HepG2 (cell line): ENCODE data around the gene C22orf39. TPM values are rescaled to one million over a fixed set of nuclear protein-coding genes. Genes with fewer than 3 reads are reported as not detected.

Experiments used
- ATAC-seq: fragments of 200-7000 bp; cut with Tn5 transposase; 3 replicates; pipeline ENCODE4 v1.9.1; 2020; ENCODE audit warnings: mild to moderate bottlenecking, moderate library complexity
- BruUV-seq: library from RNA; stranded (reverse); fragments of 400-500 nt; replicated peaks from 2 replicates; lab custom pipeline; 2021; lab: Mats Ljungman, UMichigan
- CTCF ChIA-PET: fragments of 300-600 bp; formaldehyde crosslinking; extraction: SDS; loops from one replicate; lab custom pipeline; 2021; ENCODE audit warnings: low total read pairs, inconsistent platforms, low intra/inter-chr PET ratio; lab: Yijun Ruan, JAX
- POLR2A ChIA-PET: fragments of 350-600 bp; sonication (Branson Sonifier 250); formaldehyde crosslinking; loops from one replicate; lab custom pipeline; 2020; ENCODE audit warnings: antibody characterized with exemption, inconsistent platforms; lab: Yijun Ruan, JAX
- DNase-seq: peaks from one replicate; pipeline ENCODE4 v3.0.0-alpha.2; 2015; ENCODE audit warnings: low spot score
- FAIRE-seq: peaks from 3 replicates; lab custom pipeline; 2011; peaks lifted over from hg19 to GRCh38; lab: Jason Lieb, UNC
- H2AFZ ChIP-seq: one replicate; pipeline ENCODE4 v1.6.1; 2011; ENCODE audit warnings: low read length, inconsistent platforms
- H3K27ac ChIP-seq: fragments of 300-600 bp; 3 replicates; pipeline ENCODE4 v1.8.0; 2011; ENCODE audit warnings: mixed run types, mild to moderate bottlenecking, mixed read lengths, low read length, inconsistent platforms; ENCODE audit not compliant: insufficient read depth; ENCODE audit errors: extremely low read length
- H3K27me3 ChIP-seq, 2 experiments: fragments of 200-600 bp in 1 of 2; 2 replicates in 1 of 2; 3 replicates in 1 of 2; pipeline versions ENCODE4 v1.6.0 to v1.8.0; 2011; ENCODE audit warnings: low read length in 2 of 2, mild to moderate bottlenecking in 2 of 2, moderate library complexity in 2 of 2, inconsistent platforms in 1 of 2; ENCODE audit not compliant: insufficient read depth in 2 of 2, control insufficient read depth in 1 of 2
- H3K36me3 ChIP-seq, 2 experiments: fragments of 200-600 bp in 1 of 2; replicated peaks in 1 of 2; 2 replicates in 1 of 2; 3 replicates in 1 of 2; pipeline versions ENCODE4 v1.5.1 to v1.8.0; 2011; ENCODE audit warnings: low read length in 2 of 2, inconsistent platforms in 1 of 2; ENCODE audit not compliant: insufficient read depth in 2 of 2, control insufficient read depth in 1 of 2
- H3K4me1 ChIP-seq: 2 replicates; pipeline ENCODE4 v1.5.1; 2012; ENCODE audit warnings: low read length, inconsistent platforms; ENCODE audit not compliant: insufficient read depth
- H3K4me2 ChIP-seq: 2 replicates; pipeline ENCODE4 v1.6.0; 2011; ENCODE audit warnings: low read depth, low read length, inconsistent platforms
- H3K4me3 ChIP-seq, 3 experiments: fragments of 200-600 bp in 1 of 3; sonication (generic), shearing (Covaris generic) in 1 of 3; replicated peaks in 1 of 3; 2 replicates each; pipeline ENCODE4 v1.5.1; 2011 to 2016; ENCODE audit warnings: low read length in 3 of 3, inconsistent platforms in 2 of 3, low read depth in 2 of 3, mild to moderate bottlenecking in 2 of 3, control low read depth in 1 of 3, mixed read lengths in 1 of 3; ENCODE audit not compliant: insufficient read depth in 1 of 3
- H3K79me2 ChIP-seq: one replicate; pipeline ENCODE4 v1.6.1; 2011; ENCODE audit warnings: low read length, inconsistent platforms; ENCODE audit not compliant: insufficient read depth
- H3K9ac ChIP-seq: 2 replicates; pipeline ENCODE4 v1.6.0; 2011; ENCODE audit warnings: mild to moderate bottlenecking, low read depth, low read length, inconsistent platforms; ENCODE audit not compliant: insufficient read depth
- H3K9me3 ChIP-seq: 2 replicates; pipeline ENCODE4 v1.5.1; 2012; ENCODE audit warnings: mild to moderate bottlenecking, low read length
- H4K20me1 ChIP-seq: 2 replicates; pipeline ENCODE4 v1.6.0; 2011; ENCODE audit warnings: inconsistent platforms, mild to moderate bottlenecking, low read length, moderate library complexity; ENCODE audit not compliant: insufficient read depth
- CCDC6 ChIP-seq: sonication (generic); formaldehyde crosslinking; IDR thresholded peaks from 2 replicates; pipeline ENCODE4 v1.8.1; 2022; ENCODE audit warnings: mild to moderate bottlenecking, missing genetic modification reagents, moderate library complexity
- ETV6 ChIP-seq: sonication (generic); formaldehyde crosslinking; conservative IDR thresholded peaks from 2 replicates; pipeline ENCODE4 v1.4.0; 2020; ENCODE audit warnings: missing genetic modification reagents
- HMG20A ChIP-seq: IDR thresholded peaks from 2 replicates; pipeline ENCODE4 v1.6.1; 2016; ENCODE audit warnings: borderline replicate concordance
- IKZF1 ChIP-seq: fragments of 450-650 bp; IDR thresholded peaks from 2 replicates; pipeline ENCODE4 v1.7.1; 2016
- LCORL ChIP-seq, 2 experiments: fragments of 450-650 bp in 1 of 2; sonication (generic) in 1 of 2; formaldehyde crosslinking in 1 of 2; IDR thresholded peaks; 2 replicates each; pipeline versions ENCODE4 v1.5.0 to v1.6.1; 2017 to 2020; ENCODE audit warnings: antibody characterized with exemption in 1 of 2, missing genetic modification reagents in 1 of 2
- MAFK ChIP-seq, 2 experiments: IDR thresholded peaks in 1 of 2; conservative IDR thresholded peaks in 1 of 2; 2 replicates each; pipeline ENCODE4 v1.6.1; 2011; ENCODE audit warnings: improper control_type of control experiment in 2 of 2, low read length in 2 of 2
- MBD4 ChIP-seq: IDR thresholded peaks from 2 replicates; pipeline ENCODE4 v1.6.1; 2012; ENCODE audit warnings: low read length, inconsistent platforms, borderline replicate concordance
- NFE2 ChIP-seq: sonication (generic); formaldehyde crosslinking; IDR thresholded peaks from 2 replicates; pipeline ENCODE4 v1.4.0; 2020; ENCODE audit warnings: missing genetic modification reagents
- SMAD1 ChIP-seq: sonication (generic); formaldehyde crosslinking; IDR thresholded peaks from 2 replicates; pipeline ENCODE4 v1.4.0; 2020; ENCODE audit warnings: missing genetic modification reagents, low read depth, mild to moderate bottlenecking, borderline replicate concordance
- ZNF550 ChIP-seq: sonication (generic); formaldehyde crosslinking; IDR thresholded peaks from 2 replicates; pipeline ENCODE4 v1.4.0; 2020; ENCODE audit warnings: mild to moderate bottlenecking, missing genetic modification reagents, borderline replicate concordance
- ZNF704 ChIP-seq: sonication (generic); formaldehyde crosslinking; IDR thresholded peaks from 2 replicates; pipeline ENCODE4 v1.8.1; 2023; ENCODE audit warnings: mild to moderate bottlenecking, inconsistent platforms, moderate library complexity, missing genetic modification reagents, borderline replicate concordance
- ZSCAN30 ChIP-seq: sonication (generic); formaldehyde crosslinking; IDR thresholded peaks from 2 replicates; pipeline ENCODE4 v1.5.0; 2020; ENCODE audit warnings: mild to moderate bottlenecking, missing genetic modification reagents
- WGBS: methylation state at CpG from one replicate; pipeline ENCODE4 v1.1.6; 2017; ENCODE audit warnings: low lambda C conversion rate; 5-methylcytosine and 5-hydroxymethylcytosine counted together
- in situ Hi-C: cut with HindIII; loops from 2 replicates; pipeline ENCODE4 v1.10.0; 2017; ENCODE audit warnings: low pct_unique_long_range_greater_than_20kb; ENCODE audit not compliant: extremely low pct_ligation_motif_present
- intact Hi-C: fragments of 100-400 bp; cut with micrococcal nuclease; formaldehyde crosslinking; loops from one replicate; pipeline ENCODE4 v1.10.0; 2022; ENCODE audit not compliant: unreplicated experiment
- polyA plus RNA-seq, 8 experiments: library from polyadenylated mRNA; depleted of rRNA in 3 of 8; stranded (reverse) in 7 of 8; unstranded in 1 of 8; fragments of >200 nt; fragmentation: Illumina TruSeq in 4 of 8; extraction: Trizol in 4 of 8; gene quantifications; 2 replicates each; pipeline versions ENCODE4 v1.2.1 to v1.2.3, GENCODE V29; 2011 to 2016; ENCODE audit warnings: low read depth in 4 of 8, missing spikeins in 1 of 8, mixed read lengths in 1 of 8; ENCODE audit not compliant: insufficient read depth in 1 of 8
- total RNA-seq, 5 experiments: library from RNA; depleted of rRNA; stranded (reverse); fragments of >200 nt; fragmentation: Illumina TruSeq; extraction: Trizol; gene quantifications; 2 replicates each; pipeline ENCODE4 v1.2.3, GENCODE V29; 2016; ENCODE audit warnings: low read depth in 1 of 5
- TF ChIP-seq, protein P1 (sequence below): sonication (generic); formaldehyde crosslinking; IDR thresholded peaks from 2 replicates; pipeline ENCODE4 v1.9.0; 2022; ENCODE audit warnings: low read depth, missing genetic modification reagents
- TF ChIP-seq, protein P2 (sequence below): sonication (generic); formaldehyde crosslinking; IDR thresholded peaks from 2 replicates; pipeline ENCODE4 v1.4.0; 2020; ENCODE audit warnings: missing genetic modification reagents
- TF ChIP-seq, protein P3 (sequence below): sonication (generic); formaldehyde crosslinking; IDR thresholded peaks from 2 replicates; pipeline ENCODE4 v1.9.0; 2021; ENCODE audit warnings: missing genetic modification reagents, borderline replicate concordance

Gene C22orf39
- total and polyA plus RNA-seq, 2 of the 13 experiments (the other 11 are each of a cell fraction or from before 2014, with no cell fraction given): 23.4 to 26.4 TPM

DNA sequence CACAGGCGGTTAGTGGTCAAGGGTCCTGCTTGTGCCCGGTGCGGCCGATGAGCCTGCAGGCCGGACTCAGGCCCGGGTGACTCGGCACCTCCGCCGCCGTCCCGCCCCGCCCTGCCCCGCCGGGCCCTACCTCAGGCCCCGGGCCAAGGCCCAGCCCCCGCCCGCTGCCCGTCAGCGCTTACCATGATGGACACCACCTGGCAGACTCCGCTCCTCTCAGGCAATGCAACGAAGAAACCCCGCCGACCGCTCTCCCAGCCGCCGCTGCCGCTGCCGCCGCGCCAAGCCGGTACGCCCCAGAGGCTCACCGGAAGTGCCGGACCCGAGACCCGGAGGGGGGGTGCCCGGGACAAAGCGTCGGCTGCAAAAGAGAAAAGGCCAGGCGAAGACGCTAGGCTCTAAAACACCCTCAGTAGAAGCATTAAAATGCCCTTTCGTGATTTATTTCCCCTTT is 31.4 kb upstream of the C22orf39 start, which contains the start of gene UFD1:
Gene UFD1, minus strand, starts transcription at position 293 of the 454 bp plus-strand sequence. Its CDS starts 108 bp downstream, at position 185.
- ATAC-seq: peak; percentile 87
- H3K9me3 ChIP-seq: no peaks in the 10 kb centered on the region
- H3K4me2 ChIP-seq: peak within 1 kb of the TSS; percentile 83
- no peaks in the 10 kb centered on the region; a peak in 1 of 5 replicates for H3K27me3 ChIP-seq
- peaks cover 13% of the 10 kb centered on the region; the same call in 1 of the 2 replicates for H4K20me1 ChIP-seq
- H3K4me3 ChIP-seq: peak within 1 kb of the TSS; percentile 71 to 98 (median 97)
- H3K27ac ChIP-seq: peak within 1 kb of the TSS; percentile 97
- peak within 1 kb of the TSS; percentile 97 for H3K9ac ChIP-seq
- no peak for FAIRE-seq
- H3K79me2 ChIP-seq: peaks cover 48% of the 10 kb centered on the region
- peak; percentile 70 for DNase-seq
- peaks cover 6 to 17% of the 10 kb centered on the region in 2 experiments for H3K36me3 ChIP-seq
- CTCF ChIA-PET: no interaction called here
- WGBS: 0% methylated on average over 8 of the region's 42 CpGs
- POLR2A ChIA-PET: interaction anchor here (1.0 to 2.1 kb wide), 4 partner anchors 32 to 335 kb away, joined by 4 to 12 read pairs (median 7); partner anchors contain the start of genes C22orf39, ESS2, HIRA and MRPL40
- peaks cover 26% of the 10 kb centered on the region for H3K4me1 ChIP-seq
- peak within 1 kb of the TSS; percentile 99 for H2AFZ ChIP-seq
- in situ Hi-C loops (loop anchor here (10.0 kb wide), 1 partner anchor 184 kb away; the partner anchor contains the start of gene CLTCL1), intact Hi-C loops (loop anchor here (2.0 to 10.0 kb wide), 4 partner anchors 32 to 174 kb away; partner anchors contain the start of genes C22orf39 and HIRA)
- no TSS peak for BruUV-seq
- TF ChIP-seq MAFK (conservative IDR thresholded peaks at IDR 0.05 in 1 of 2, IDR thresholded peaks at IDR 0.05 in 1 of 2; ENCODE audit: low read length in 2 of 2) (no peak), MBD4 (no peak), SMAD1 (CRISPR knock-in tag) (no peak), LCORL (IDR thresholded peaks at IDR 0.05) (no peak), LCORL (CRISPR knock-in tag; IDR thresholded peaks at IDR 0.05) (no peak), CCDC6 (CRISPR knock-in tag) (no peak), HMG20A (CRISPR knock-in tag) (no peak), ZNF550 (CRISPR knock-in tag) (no peak), IKZF1 (no peak), ETV6 (CRISPR knock-in tag) (no peak), NFE2 (CRISPR knock-in tag) (no peak), ZNF704 (CRISPR knock-in tag) (no peak), ZSCAN30 (no peak)
- TF ChIP-seq, protein P1, sequence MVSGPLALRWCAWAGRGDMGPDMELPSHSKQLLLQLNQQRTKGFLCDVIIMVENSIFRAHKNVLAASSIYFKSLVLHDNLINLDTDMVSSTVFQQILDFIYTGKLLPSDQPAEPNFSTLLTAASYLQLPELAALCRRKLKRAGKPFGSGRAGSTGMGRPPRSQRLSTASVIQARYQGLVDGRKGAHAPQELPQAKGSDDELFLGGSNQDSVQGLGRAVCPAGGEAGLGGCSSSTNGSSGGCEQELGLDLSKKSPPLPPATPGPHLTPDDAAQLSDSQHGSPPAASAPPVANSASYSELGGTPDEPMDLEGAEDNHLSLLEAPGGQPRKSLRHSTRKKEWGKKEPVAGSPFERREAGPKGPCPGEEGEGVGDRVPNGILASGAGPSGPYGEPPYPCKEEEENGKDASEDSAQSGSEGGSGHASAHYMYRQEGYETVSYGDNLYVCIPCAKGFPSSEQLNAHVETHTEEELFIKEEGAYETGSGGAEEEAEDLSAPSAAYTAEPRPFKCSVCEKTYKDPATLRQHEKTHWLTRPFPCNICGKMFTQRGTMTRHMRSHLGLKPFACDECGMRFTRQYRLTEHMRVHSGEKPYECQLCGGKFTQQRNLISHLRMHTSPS (CRISPR knock-in tag): no peak
- TF ChIP-seq, protein P2, sequence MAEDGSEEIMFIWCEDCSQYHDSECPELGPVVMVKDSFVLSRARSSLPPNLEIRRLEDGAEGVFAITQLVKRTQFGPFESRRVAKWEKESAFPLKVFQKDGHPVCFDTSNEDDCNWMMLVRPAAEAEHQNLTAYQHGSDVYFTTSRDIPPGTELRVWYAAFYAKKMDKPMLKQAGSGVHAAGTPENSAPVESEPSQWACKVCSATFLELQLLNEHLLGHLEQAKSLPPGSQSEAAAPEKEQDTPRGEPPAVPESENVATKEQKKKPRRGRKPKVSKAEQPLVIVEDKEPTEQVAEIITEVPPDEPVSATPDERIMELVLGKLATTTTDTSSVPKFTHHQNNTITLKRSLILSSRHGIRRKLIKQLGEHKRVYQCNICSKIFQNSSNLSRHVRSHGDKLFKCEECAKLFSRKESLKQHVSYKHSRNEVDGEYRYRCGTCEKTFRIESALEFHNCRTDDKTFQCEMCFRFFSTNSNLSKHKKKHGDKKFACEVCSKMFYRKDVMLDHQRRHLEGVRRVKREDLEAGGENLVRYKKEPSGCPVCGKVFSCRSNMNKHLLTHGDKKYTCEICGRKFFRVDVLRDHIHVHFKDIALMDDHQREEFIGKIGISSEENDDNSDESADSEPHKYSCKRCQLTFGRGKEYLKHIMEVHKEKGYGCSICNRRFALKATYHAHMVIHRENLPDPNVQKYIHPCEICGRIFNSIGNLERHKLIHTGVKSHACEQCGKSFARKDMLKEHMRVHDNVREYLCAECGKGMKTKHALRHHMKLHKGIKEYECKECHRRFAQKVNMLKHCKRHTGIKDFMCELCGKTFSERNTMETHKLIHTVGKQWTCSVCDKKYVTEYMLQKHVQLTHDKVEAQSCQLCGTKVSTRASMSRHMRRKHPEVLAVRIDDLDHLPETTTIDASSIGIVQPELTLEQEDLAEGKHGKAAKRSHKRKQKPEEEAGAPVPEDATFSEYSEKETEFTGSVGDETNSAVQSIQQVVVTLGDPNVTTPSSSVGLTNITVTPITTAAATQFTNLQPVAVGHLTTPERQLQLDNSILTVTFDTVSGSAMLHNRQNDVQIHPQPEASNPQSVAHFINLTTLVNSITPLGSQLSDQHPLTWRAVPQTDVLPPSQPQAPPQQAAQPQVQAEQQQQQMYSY (CRISPR knock-in tag): no peak
- TF ChIP-seq, protein P3, sequence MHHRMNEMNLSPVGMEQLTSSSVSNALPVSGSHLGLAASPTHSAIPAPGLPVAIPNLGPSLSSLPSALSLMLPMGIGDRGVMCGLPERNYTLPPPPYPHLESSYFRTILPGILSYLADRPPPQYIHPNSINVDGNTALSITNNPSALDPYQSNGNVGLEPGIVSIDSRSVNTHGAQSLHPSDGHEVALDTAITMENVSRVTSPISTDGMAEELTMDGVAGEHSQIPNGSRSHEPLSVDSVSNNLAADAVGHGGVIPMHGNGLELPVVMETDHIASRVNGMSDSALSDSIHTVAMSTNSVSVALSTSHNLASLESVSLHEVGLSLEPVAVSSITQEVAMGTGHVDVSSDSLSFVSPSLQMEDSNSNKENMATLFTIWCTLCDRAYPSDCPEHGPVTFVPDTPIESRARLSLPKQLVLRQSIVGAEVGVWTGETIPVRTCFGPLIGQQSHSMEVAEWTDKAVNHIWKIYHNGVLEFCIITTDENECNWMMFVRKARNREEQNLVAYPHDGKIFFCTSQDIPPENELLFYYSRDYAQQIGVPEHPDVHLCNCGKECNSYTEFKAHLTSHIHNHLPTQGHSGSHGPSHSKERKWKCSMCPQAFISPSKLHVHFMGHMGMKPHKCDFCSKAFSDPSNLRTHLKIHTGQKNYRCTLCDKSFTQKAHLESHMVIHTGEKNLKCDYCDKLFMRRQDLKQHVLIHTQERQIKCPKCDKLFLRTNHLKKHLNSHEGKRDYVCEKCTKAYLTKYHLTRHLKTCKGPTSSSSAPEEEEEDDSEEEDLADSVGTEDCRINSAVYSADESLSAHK (CRISPR knock-in tag): no peak
